Measurements from ENCODE around the gene TEAD4.

Gene TEAD4

DNA sequence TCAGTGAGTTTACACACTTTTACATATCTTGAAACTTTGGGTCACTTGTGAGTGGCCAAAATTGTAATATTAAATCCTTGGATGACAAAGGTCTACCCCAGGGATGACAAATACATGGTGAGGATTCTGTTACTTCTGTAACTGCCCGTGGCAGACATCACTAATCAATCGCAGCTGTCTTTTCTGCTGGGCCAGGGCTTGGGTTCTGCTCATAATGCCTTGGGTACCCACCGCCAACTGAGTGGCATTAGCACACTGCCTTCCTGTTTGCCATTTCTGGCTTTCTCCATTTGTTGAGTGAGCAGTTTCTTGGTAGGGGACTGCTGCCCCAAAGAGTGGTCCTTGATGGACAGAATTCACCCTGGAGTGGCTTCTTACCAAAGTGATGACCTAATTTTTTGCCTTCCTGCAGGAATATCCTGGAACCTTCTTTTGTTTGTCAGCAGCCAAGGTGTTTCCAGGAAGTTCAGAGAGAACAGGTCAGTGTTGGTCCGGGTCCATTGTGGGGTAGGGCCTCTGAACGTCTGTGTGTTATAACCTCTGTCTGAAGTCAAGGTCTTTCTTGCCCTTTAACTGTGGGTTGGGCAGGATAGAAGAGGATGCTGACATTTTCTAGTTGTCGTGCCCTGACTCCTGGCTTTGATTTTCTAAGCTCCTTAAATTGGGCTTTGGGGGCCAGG is 124.2 kb downstream of the TEAD4 start:
- no peak for DNase-seq (ENCODE audit: low spot score)

DNA sequence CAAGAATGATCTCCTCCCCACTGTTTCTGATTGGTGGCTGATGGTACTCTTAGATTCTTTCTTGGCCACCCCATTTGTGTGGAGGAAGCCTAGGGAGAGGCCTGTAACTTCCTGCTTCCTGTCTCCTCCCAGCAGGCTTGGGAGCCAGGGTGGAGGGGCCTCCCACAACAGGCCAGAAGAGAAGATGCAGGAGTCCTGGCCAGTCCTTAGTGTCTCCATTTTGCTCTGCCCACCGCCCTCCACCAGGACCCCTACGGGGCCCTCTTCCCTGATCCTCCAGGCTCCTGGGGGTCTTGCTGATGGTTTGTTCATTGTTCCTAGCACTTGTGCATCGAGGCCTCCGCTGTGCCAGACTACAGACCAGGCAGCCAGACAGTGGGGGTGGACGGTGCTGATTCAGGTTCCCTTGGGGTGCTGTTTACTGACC is 124.7 kb downstream of the TEAD4 start:
- DNase-seq (ENCODE audit: low spot score) = no peak

DNA sequence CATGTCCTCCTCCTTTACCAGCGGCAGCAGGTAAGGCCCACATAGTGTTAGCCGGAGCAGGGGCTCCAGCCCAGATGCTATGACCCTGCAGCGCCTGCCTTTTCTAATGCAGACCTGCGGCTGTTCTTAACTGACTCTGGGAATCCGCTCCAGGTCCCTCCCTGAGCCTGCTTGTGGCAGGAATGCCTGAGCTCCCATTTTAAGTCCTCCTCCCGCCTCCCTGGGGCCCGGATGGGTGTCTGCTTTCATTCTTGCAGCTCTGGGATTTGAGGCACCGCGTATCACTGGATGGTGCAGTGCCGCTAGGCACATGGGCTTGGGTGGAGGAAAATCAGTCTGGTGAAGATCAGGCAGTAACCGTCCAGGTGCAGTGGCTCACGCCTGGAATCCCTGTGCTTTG is 125.5 kb downstream of the TEAD4 start:
- no peak for DNase-seq (ENCODE audit: low spot score)

DNA sequence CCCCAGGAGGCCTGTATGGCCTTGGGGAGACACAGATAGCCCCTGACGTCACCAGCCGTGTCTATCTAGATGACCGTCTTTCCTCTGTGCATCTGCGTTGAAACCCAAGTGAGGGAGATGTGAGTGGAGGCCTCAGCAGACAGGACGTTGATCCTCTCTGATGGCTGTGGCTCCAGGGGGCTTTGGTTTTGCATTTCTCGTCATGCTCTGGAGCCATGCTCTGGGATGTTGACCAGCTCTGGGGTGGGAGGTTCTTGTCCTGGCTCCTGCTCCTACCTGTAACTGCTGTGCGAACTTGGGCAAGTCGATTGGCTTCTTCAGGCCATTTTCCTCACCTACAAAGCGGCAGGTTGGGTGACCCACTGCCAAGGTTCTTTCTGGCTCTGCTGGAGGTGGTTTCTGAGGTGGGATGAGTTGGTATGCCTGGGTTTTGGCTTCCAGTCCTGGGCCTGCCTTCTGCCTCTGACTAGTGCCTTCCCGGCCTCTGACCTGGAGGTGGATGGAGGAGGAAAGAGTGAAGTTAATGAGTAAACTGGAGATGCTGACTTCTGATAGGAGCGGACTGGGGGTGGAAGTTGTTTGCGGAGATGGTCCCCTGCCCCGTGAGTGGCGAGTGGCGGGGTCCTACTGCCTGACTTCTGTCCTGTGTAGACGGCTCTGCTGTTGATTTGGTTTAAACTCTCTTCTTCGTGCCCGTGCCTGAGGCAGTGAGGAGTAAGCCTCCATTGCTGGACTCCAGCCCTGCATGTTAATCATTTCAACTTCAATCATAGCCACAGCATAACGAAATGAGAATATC is 126.3 kb downstream of the TEAD4 start:
- no peak for DNase-seq (ENCODE audit: low spot score)

DNA sequence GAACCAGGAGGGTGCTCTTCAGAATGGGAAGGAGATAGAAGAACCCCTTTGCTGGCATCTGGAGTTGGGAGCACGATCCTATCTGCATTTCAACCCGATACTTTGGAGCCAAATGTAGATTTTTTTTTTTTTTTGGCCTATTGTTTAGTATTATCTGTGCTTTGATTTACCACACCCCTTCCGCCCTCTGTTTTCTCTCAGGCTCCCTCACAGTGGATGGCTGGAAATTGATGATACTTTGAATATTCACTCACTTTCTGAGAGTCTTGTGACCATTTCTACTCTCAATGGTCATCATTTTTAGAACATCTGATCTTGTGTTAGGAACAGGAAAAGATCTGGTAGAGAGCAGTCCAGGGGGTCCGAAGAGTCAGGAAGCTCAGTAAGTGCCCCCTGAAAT is 127.0 kb downstream of the TEAD4 start:
- no peak for DNase-seq (ENCODE audit: low spot score)

DNA sequence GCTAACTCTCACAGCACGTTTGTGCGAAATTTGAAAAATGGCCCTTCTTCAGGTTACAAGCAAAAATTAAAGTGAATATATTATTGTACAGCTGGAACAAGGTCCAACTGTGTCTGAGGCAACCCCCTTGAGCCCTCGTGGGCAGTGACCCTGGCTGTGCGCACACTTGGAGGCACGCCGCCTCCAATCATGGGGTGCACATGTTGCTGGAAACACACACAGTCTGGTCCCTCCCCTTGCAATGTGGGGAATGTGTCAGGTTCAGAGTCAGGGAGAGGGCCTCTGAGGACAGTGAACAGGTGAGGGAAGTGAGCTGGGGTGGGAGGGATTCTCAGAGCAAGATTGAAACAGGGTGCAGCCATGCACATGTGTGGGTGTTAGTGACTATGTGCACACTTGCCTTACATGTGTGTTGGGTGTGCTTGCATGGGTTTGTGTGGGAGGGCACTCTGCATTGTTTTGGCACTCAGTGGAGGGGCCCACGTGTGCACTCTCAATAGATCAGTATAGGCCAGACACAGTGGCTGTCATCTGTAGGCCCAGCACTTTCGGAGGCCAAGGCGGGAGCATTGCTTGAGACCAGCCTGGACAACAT is 127.6 kb downstream of the TEAD4 start:
- DNase-seq (ENCODE audit: low spot score) = no peak

DNA sequence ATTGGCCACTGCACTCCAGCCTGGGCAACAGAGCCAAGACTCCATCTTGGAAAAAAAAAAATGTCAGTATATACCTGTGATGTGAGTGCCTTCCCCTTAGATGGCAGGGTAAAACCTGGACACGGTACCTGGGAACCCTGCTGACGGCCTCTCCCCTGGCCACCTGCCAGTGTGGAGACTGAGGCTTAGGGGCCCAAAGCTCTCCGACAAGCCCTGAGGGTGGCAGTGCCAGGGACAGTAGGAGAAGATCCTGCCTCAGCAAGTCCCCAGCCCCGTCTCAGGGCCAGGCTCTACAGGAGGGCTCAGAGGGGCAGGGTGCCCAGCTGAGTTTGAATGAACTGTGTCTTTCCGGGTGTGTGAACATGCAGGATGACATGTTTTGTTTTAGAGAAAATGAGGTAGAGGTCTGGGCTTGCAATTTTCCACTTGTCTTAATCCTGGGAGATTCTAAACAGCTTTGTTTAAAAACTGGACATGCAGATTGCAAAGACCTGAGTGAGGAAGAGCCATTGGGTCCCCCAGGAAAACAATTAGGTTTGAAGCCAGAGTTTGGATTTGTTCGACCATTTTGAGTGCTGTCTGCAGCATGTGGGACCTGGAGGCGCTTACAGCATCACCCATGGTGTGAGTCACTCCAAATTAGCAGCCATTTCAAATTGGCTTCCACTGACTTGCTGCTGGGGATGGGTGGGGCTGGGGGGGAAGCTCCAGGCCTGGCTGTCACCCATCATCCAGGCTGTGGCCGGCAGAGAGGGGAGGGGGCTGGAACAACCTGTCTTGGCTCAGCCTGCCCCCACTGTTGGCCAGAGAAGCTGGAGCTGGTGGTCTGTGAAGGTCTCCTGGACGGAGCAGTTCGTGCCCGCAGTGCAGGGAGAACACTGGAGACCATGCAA is 128.8 kb downstream of the TEAD4 start:
- DNase-seq (ENCODE audit: low spot score) = no peak

DNA sequence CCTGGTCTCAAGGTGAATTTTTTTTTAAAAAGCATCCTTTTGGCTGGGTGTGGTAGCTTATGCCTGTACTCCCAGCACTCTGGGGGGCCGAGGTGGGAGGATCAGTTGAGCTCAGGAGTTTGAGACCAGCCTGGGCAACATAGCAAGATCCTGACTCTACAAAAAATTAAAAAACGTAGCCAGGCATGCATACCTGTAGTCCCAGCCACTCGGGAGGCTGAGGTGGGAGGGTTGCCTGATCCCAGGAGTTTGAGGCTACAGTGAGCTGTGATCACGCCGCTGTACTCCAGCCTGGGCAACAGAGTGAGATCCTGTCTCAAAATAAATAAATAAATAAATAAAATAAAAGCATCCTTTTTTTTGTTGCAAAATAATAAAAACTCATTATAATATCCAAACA is 130.4 kb downstream of the TEAD4 start:
- no peak for DNase-seq (ENCODE audit: low spot score)

Measured in globus pallidus (tissue), 1 donor.